GM12878 (cell line): ENCODE results near the gene NPR2. TPM values are rescaled to one million over a fixed set of nuclear protein-coding genes. Genes with fewer than 3 reads are reported as not detected.
A peak's percentile ranks its signal among the peaks of the same experiment; 100 is the strongest.

Experiments
- ATAC-seq: fragments of 200-7000 bp; cut with Tn5 transposase; 3 replicates; pipeline ENCODE4 v1.9.1; 2020; ENCODE audit warnings: mild to moderate bottlenecking, moderate library complexity
- BruUV-seq: library from RNA; stranded (reverse); fragments of 400-500 nt; replicated peaks from 2 replicates; lab custom pipeline; 2021; lab: Mats Ljungman, UMichigan
- CTCF ChIA-PET: fragments of 300-600 bp; sonication (Branson Sonifier 250); formaldehyde crosslinking; extraction: SDS; loops from one replicate; lab custom pipeline; 2021; ENCODE audit warnings: inconsistent platforms; lab: Yijun Ruan, JAX
- POLR2A ChIA-PET: fragments of 350-600 bp; formaldehyde crosslinking; extraction: SDS; loops from one replicate; lab custom pipeline; 2021; ENCODE audit warnings: inconsistent platforms; lab: Charles Lee
- RAD21 ChIA-PET: fragments of 300-600 bp; sonication (Branson Sonifier 250); formaldehyde crosslinking; loops from one replicate; lab custom pipeline; 2023; ENCODE audit warnings: antibody characterized with exemption; ENCODE audit not compliant: unreplicated experiment; lab: Charles Lee
- SMC1A ChIA-PET: fragments of 300-600 bp; sonication (Branson Sonifier 250); formaldehyde crosslinking; loops from one replicate; lab custom pipeline; 2023; ENCODE audit not compliant: unreplicated experiment, uncharacterized antibody; lab: Charles Lee
- DNase-seq: peaks from one replicate; pipeline ENCODE4 v3.0.0-alpha.2; 2011; ENCODE audit warnings: low read depth, low spot score
- FAIRE-seq: peaks from 3 replicates; lab custom pipeline; 2011; peaks lifted over from hg19 to GRCh38; lab: Jason Lieb, UNC
- H2AFZ ChIP-seq: 2 replicates; pipeline ENCODE4 v1.6.0; 2011; ENCODE audit warnings: low read depth, low read length, control low read depth; ENCODE audit not compliant: control insufficient read depth
- H3K27ac ChIP-seq: 2 replicates; pipeline ENCODE4 v1.5.1; 2011; ENCODE audit warnings: control low read depth; ENCODE audit not compliant: control insufficient read depth, insufficient read depth
- H3K27me3 ChIP-seq, 2 experiments: replicated peaks in 1 of 2; 2 replicates each; pipeline versions ENCODE4 v1.6.0 to v1.6.1; 2011; ENCODE audit warnings: low read length in 1 of 2; ENCODE audit not compliant: control insufficient read depth in 2 of 2, insufficient read depth in 2 of 2
- H3K36me3 ChIP-seq, 2 experiments: 2 replicates each; pipeline ENCODE4 v1.5.1; 2011; ENCODE audit warnings: low read length in 1 of 2; ENCODE audit not compliant: control insufficient read depth in 2 of 2, insufficient read depth in 2 of 2
- H3K4me1 ChIP-seq: 2 replicates; pipeline ENCODE4 v1.6.1; 2011; ENCODE audit warnings: mild to moderate bottlenecking, low read length, moderate library complexity, mixed read lengths; ENCODE audit not compliant: control insufficient read depth, insufficient read depth
- H3K4me2 ChIP-seq: 2 replicates; pipeline ENCODE4 v1.6.0; 2011; ENCODE audit warnings: control low read depth; ENCODE audit not compliant: control insufficient read depth, insufficient read depth
- H3K4me3 ChIP-seq: fragments of 200-600 bp; sonication (generic); 2 replicates; pipeline ENCODE4 v1.5.1; 2016
- H3K79me2 ChIP-seq: 2 replicates; pipeline ENCODE4 v1.6.0; 2011; ENCODE audit warnings: low read length; ENCODE audit not compliant: control insufficient read depth, insufficient read depth
- H3K9ac ChIP-seq: 2 replicates; pipeline ENCODE4 v1.8.0; 2011; ENCODE audit warnings: low read length, control low read depth, mixed read lengths; ENCODE audit not compliant: control insufficient read depth, insufficient read depth
- H3K9me3 ChIP-seq: replicated peaks from 3 replicates; pipeline ENCODE4 v1.5.1; 2011; ENCODE audit warnings: mild to moderate bottlenecking, low read length; ENCODE audit not compliant: control insufficient read depth, insufficient read depth
- H4K20me1 ChIP-seq: 2 replicates; pipeline ENCODE4 v1.6.0; 2011; ENCODE audit not compliant: control insufficient read depth, insufficient read depth
- ATF3 ChIP-seq: IDR thresholded peaks from 2 replicates; pipeline ENCODE4 v1.6.1; 2011; ENCODE audit warnings: low read depth, mild to moderate bottlenecking, low read length, moderate library complexity, borderline replicate concordance; ENCODE audit errors: extremely low read depth
- BRCA1 ChIP-seq: IDR thresholded peaks from 2 replicates; pipeline ENCODE4 v1.6.1; 2011; ENCODE audit warnings: low read depth, low read length, improper control_type of control experiment
- CBX5 ChIP-seq: sonication (generic); IDR thresholded peaks from 2 replicates; pipeline ENCODE4 v1.6.1; 2016; ENCODE audit warnings: low read depth, moderate library complexity, mild to moderate bottlenecking, inconsistent platforms
- CHD2 ChIP-seq: IDR thresholded peaks from 2 replicates; pipeline ENCODE4 v1.6.1; 2011; ENCODE audit warnings: low read depth, low read length, improper control_type of control experiment, borderline replicate concordance
- CHD4 ChIP-seq: fragments of 200-600 bp; sonication (generic); IDR thresholded peaks from 2 replicates; pipeline ENCODE4 v1.6.1; 2016; ENCODE audit warnings: mild to moderate bottlenecking
- HDGF ChIP-seq: fragments of 450-650 bp; IDR thresholded peaks from 2 replicates; pipeline ENCODE4 v1.6.1; 2016; ENCODE audit warnings: antibody characterized with exemption
- NFIC ChIP-seq: IDR thresholded peaks from 2 replicates; pipeline ENCODE4 v1.6.1; 2012; ENCODE audit warnings: low read depth, mild to moderate bottlenecking, inconsistent platforms, low read length, moderate library complexity
- NKRF ChIP-seq: fragments of 450-650 bp; conservative IDR thresholded peaks from 2 replicates; pipeline ENCODE4 v1.6.1; 2017; ENCODE audit warnings: mild to moderate bottlenecking, moderate library complexity
- NR2F1 ChIP-seq: fragments of 450-650 bp; conservative IDR thresholded peaks from 2 replicates; pipeline ENCODE4 v1.6.1; 2017; ENCODE audit warnings: mild to moderate bottlenecking
- PML ChIP-seq: IDR thresholded peaks from 2 replicates; pipeline ENCODE4 v1.6.1; 2012; ENCODE audit warnings: low read length, inconsistent platforms
- POLR2AphosphoS5 ChIP-seq: IDR thresholded peaks from 2 replicates; pipeline ENCODE4 v1.6.1; 2011; ENCODE audit warnings: mild to moderate bottlenecking, low read length, inconsistent platforms
- RFX5 ChIP-seq: IDR thresholded peaks from 2 replicates; pipeline ENCODE4 v1.6.1; 2011; ENCODE audit warnings: low read depth, low read length, improper control_type of control experiment
- SMARCA5 ChIP-seq: fragments of 450-650 bp; IDR thresholded peaks from 2 replicates; pipeline ENCODE4 v1.6.1; 2017; ENCODE audit warnings: mild to moderate bottlenecking
- TBL1XR1 ChIP-seq: IDR thresholded peaks from 2 replicates; pipeline ENCODE4 v1.6.1; 2012; ENCODE audit warnings: low read depth, low read length, improper control_type of control experiment
- YBX1 ChIP-seq: fragments of 450-650 bp; IDR thresholded peaks from 2 replicates; pipeline ENCODE4 v1.6.1; 2016; ENCODE audit warnings: antibody characterized with exemption
- YY1 ChIP-seq: IDR thresholded peaks from 2 replicates; pipeline ENCODE4 v1.6.1; 2011; ENCODE audit warnings: low read depth, mild to moderate bottlenecking, low read length
- ZNF384 ChIP-seq: IDR thresholded peaks from 2 replicates; pipeline ENCODE4 v1.6.1; 2012; ENCODE audit warnings: low read depth, mild to moderate bottlenecking, low read length, improper control_type of control experiment, borderline replicate concordance
- ZNF592 ChIP-seq: fragments of 450-650 bp; IDR thresholded peaks from 2 replicates; pipeline ENCODE4 v1.6.1; 2017; ENCODE audit warnings: mild to moderate bottlenecking, moderate library complexity
- WGBS: methylation state at CpG from one replicate; pipeline ENCODE4 v1.1.6; 2016; ENCODE audit warnings: low lambda C conversion rate; ENCODE audit not compliant: insufficient replicate concordance, insufficient coverage; ENCODE audit errors: missing lambda C conversion rate; 5-methylcytosine and 5-hydroxymethylcytosine counted together
- in situ Hi-C: fragments of 300-500 bp; cut with MboI; formaldehyde crosslinking; loops from 9 replicates; pipeline ENCODE4 v1.14.3; 2018; ENCODE audit warnings: mixed read lengths
- intact Hi-C: fragments of 100-400 bp; cut with micrococcal nuclease; formaldehyde crosslinking; loops from one replicate; pipeline ENCODE4 v1.14.2; 2022; ENCODE audit not compliant: unreplicated experiment
- polyA plus RNA-seq, 11 experiments: library from polyadenylated mRNA; depleted of rRNA in 4 of 11; unstranded in 6 of 11; stranded (reverse) in 5 of 11; fragments of >200 nt; fragmentation: Nextera tagmentation in 4 of 11; fragmentation: Illumina TruSeq in 1 of 11; extraction: Ambion mirVana in 4 of 11; extraction: Trizol in 1 of 11; gene quantifications; 1 replicate in 1 of 11; 2 replicates in 10 of 11; pipeline versions ENCODE4 v1.2.1 to v1.2.3, GENCODE V29; 2011 to 2016; ENCODE audit warnings: inconsistent platforms in 2 of 11, missing spikeins in 2 of 11, low read depth in 1 of 11
- total RNA-seq, 4 experiments: library from RNA; depleted of rRNA in 3 of 4; stranded (reverse); fragments of >200 nt in 3 of 4; fragmentation: Illumina TruSeq in 1 of 4; extraction: Trizol in 1 of 4; gene quantifications; 2 replicates each; pipeline versions ENCODE4 v1.2.1 to v1.2.3, GENCODE V29; 2013 to 2021

NPR2 gene
- total and polyA plus RNA-seq, 10 of the 15 experiments (the other 5 are each of a cell fraction or from before 2014, with no cell fraction given), result 2.0 to 20.9 (median 6.8) TPM

- no peak for DNase-seq
- H3K9me3 ChIP-seq, result no peaks in the 10 kb centered on the region
- H4K20me1 ChIP-seq, result no peaks in the 10 kb centered on the region
- under 1% methylated on average over 30 of the region's 53 CpGs for WGBS
- peak within 1 kb of the TSS; percentile 78 for H3K4me3 ChIP-seq
- H3K27me3 ChIP-seq, result no peaks in the 10 kb centered on the region
- no peaks in the 10 kb centered on the region for H3K36me3 ChIP-seq
- ChIA-PET POLR2A (interaction anchor here (1.0 to 1.4 kb wide), 3 partner anchors 15 to 209 kb away, joined by 3 to 5 read pairs (median 4); partner anchors contain the start of gene HINT2), SMC1A (interaction anchor here (1.6 to 5.0 kb wide), 3 partner anchors 16 to 52 kb away, joined by 3 to 117 read pairs (median 26); partner anchors contain the start of genes HINT2 and SPAG8), RAD21 (interaction anchor here (0.8 to 4.3 kb wide), 7 partner anchors 11 to 85 kb away, joined by 3 to 138 read pairs (median 3); partner anchors contain the start of genes GBA2, RGP1 and SPAG8), CTCF (interaction anchor here (0.6 to 6.7 kb wide), 6 partner anchors 13 to 97 kb away, joined by 3 to 292 read pairs (median 28); partner anchors contain the start of genes CREB3, HINT2, SPAG8 and TLN1)
- H3K4me1 ChIP-seq, result peaks cover 15% of the 10 kb centered on the region
- H3K4me2 ChIP-seq, result peak within 1 kb of the TSS; percentile 90
- H2AFZ ChIP-seq, result peak within 1 kb of the TSS; percentile 98
- peak within 1 kb of the TSS; percentile 45; the same call in 1 of the 2 replicates for H3K27ac ChIP-seq
- intact Hi-C loops, result loop anchor here (10.0 kb wide), 1 partner anchor 174 kb away; the partner anchor contains the start of genes CCDC107, RMRP and SIT1
- H3K9ac ChIP-seq, result peak within 1 kb of the TSS; percentile 74
- in situ Hi-C loops, result loop anchor here (5.0 kb wide), 1 partner anchor 48 kb away; no protein-coding TSS in a partner anchor
- no TSS peak for BruUV-seq
- no peak for FAIRE-seq
- peak; percentile 90 for ATAC-seq
- no peaks in the 10 kb centered on the region; the same call in 1 of the 2 replicates for H3K79me2 ChIP-seq
- no peak for TF ChIP-seq ZNF592
- TF ChIP-seq HDGF, result no peak
- TF ChIP-seq NFIC, result no peak
- no peak for TF ChIP-seq YBX1
- 0 out of 2 replicates have a peak, but pooled peaks have one; percentile 16 for TF ChIP-seq NR2F1
- TF ChIP-seq CHD4, result no peak
- no peak for TF ChIP-seq ZNF384
- TF ChIP-seq CHD2, result peak; percentile 24; the same call in 1 of the 2 replicates
- no peak for TF ChIP-seq BRCA1
- TF ChIP-seq TBL1XR1, result no peak
- no peak for TF ChIP-seq POLR2AphosphoS5
- peak; percentile 13; the same call in 1 of the 2 replicates for TF ChIP-seq RFX5
- no peak for TF ChIP-seq SMARCA5
- TF ChIP-seq YY1, result 0 out of 2 replicates have a peak, but pooled peaks have one; percentile 31
- TF ChIP-seq CBX5, result no peak
- no peak for TF ChIP-seq NKRF
- TF ChIP-seq PML, result no peak
- TF ChIP-seq ATF3, result no peak
Measured at GRCh38 chr9:35829084-35829763, 37.8 kb downstream of the NPR2 start, which contains the start of gene TMEM8B. Gene TMEM8B (plus strand): TSS chr9:35829228. CDS start chr9:35829448, 220 bp downstream.
